GM19351 (cell line): Measurements from ENCODE around the gene MRPL2.

Source experiments
- ATAC-seq: cut with Tn5 transposase; IDR thresholded peaks from one replicate; pipeline ENCODE4 v1.9.1; 2021; ENCODE audit warnings: mild to moderate bottlenecking, moderate library complexity; ENCODE audit not compliant: unreplicated experiment

The MRPL2 gene

DNA sequence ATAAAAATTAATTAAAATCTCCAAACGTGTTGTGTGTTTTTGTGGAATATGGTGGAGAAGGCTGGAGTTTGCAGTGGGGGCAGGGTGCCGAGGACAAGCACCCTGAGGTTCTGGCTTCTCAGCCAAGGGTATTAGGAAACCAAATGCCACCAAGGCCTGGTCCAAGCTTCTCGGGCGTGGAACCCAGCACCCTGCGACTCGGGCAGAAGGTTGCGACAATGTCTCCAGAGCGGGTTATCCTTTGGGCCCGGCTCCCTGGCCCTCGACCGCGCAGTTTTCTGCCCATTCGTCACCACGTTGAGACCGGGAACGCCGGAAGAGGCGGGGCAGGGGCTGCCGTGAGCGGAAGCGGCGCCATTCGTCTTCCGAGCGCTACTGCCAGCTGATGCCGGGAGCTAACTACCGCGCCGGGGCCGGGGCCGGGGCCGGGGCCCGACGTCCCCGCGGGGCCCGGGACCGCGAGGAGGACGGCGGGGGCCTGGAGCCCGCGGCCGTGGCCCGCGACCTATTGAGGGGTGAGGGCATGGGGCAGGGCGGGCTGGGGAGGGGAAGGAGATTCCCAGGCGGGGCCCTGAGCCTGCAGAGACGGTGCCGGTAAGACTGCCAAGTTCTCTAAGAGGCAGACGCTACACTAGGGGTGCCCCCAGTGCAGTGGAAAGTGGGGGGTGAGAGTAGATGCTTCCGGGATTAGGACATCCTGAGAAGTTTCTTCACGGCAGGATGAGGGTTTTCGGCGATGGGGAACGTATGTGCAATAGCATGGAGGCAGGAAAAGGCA, 37.8 kb downstream of the MRPL2 start, which contains the start of gene RRP36:
Gene RRP36, plus strand, starts transcription at position 354 of the 778 bp plus-strand sequence. Its CDS starts 32 bp downstream, at position 386.
- peak; percentile 76 for ATAC-seq

DNA sequence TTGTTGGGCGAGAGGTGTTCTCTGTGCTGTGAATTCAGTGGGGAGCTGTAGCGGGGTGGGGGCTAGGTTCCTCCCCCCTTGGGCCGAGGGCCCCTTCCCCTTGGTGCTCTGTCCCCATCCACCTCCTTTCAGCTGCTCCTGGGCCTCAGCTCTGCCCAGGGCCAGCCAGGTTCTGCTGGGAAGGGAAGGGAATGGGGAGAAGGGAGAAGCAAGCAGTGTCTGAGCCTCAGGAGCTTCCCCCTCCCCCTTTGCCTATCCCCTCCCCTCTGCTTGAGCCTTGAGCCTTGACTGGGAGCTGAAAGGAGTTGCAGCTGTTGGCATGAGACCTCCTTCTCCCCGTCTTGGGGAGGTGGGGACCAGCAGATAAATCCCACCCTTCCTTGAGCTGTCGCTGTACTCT, 38.4 kb downstream of the MRPL2 start:
- ATAC-seq, result no peak

DNA sequence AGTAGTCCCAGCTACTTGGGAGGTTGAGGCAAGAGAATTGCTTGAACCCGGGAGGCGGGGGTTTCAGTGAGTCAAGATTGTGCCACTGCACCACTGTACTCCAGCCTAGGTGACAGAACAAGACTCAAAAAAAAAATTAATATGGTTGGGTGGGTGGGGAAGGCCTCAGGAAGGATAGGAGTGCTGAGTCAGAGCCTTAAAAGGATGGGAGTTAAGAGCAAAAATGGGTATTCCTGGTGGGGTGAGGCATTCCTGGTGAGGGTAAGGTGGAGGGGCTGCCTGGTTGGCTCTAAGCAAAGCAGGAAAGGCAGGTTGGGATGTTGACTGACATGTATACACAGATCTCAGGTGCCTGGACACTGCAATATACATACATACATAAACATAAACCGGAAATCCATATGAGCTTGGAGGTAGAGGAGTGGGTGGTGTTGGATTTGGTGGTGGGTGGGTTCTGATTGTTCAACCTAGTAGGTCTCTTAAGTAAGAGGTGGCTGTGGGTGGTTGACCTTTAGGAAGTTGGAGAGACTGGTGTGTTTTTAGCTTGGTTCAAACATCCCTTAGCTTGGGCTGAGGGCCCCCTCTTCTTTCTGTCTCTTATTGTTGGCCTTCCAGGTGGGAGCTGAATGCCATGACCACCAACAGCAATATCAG, 39.1 kb downstream of the MRPL2 start:
- no peak for ATAC-seq

DNA sequence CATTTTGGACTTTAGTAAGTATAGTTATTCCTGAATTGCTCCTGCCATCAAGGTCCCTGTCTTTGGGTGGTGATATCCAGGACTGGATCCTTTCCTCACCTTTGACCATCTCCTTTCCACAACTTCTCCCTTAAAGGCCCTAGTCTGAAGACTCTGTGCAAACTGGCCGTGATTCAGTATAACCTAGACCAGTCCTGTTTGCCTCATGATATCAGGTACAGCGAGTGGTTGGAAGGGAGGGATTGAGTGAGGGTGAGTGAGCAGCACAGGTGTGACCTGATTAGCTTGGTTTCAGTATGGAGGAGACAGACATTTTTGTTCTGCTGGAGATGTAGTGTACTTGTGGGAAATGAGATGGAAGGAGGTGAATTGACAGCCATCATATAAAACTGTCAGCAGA, 40.1 kb downstream of the MRPL2 start:
- ATAC-seq, result no peak

DNA sequence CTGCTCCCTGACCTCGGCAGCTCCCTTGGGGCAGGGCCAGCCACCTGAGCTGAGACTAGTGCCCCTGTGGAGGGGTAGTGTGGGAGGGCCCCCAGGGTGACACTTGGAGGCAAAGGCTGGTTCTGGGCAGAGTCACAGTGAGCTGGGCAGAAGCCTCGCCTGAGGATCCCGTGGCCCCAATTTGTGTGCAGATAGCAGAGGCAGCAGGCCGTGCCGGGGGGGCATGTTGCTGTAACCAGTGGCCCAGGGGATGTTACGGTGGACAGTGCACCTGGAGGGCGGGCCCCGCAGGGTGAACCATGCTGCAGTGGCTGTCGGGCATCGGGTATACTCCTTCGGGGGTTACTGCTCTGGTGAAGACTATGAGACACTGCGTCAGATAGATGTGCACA, 42.3 kb downstream of the MRPL2 start:
- ATAC-seq, result no peak

DNA sequence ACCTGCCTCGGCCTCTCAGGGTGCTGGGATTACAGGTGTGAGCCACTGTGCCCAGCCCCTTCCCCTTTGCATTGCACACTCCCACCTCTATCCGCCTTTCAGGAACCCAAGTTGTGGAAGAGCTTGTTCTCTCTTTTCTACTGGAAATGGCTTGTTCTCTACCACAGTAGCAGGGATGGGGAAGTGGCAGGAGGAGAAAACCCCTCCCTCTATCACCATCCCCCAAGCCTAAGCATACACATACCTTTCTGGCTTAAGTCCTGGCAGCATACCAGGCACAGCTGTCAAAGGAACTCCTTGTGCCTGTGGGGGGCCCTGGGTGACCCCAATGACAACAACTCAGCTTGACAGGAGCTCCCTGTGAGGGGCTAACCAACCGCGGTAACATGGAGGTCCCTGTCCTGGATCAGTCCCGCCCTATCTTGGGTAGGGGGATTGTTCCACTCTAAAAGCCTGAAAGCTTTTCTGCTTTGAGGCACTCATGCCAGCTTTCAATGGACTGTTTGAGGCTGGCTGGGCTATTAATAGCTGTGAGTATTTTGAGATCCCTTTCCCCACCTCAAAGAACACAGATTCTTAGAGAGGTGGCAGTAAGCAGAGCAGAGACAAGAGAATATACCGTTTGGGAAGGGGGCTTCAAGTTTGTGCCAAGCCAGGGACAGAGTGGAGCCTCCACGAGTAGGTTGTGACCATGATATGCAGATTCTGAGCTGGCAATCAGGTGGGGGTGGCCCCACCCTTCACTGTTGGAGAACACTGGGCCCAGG, 42.9 kb downstream of the MRPL2 start:
- ATAC-seq, result no peak

DNA sequence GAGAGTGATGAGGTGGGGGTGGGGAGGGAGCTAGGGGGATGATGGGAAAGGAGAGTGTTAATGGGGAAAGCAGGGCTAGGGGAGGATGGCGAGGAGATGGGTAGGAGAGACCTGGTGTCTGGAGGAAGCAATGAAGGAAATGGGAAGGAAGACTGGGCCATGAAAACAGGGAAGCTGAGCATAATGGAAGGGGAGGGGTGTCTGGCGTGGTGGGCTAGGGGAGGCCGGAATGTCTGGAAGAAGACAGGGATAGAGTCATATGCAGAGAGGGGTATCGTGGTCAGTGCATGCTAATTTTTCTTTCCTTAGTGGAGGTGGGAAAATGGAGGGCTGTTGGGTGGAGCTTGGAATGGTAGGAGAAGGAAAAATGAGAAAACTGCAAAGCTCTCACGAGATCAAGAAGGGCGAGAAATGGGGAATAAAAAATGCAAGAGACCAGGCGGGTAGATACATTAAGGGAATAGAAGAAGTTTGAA, 44.8 kb downstream of the MRPL2 start:
- no peak for ATAC-seq

DNA sequence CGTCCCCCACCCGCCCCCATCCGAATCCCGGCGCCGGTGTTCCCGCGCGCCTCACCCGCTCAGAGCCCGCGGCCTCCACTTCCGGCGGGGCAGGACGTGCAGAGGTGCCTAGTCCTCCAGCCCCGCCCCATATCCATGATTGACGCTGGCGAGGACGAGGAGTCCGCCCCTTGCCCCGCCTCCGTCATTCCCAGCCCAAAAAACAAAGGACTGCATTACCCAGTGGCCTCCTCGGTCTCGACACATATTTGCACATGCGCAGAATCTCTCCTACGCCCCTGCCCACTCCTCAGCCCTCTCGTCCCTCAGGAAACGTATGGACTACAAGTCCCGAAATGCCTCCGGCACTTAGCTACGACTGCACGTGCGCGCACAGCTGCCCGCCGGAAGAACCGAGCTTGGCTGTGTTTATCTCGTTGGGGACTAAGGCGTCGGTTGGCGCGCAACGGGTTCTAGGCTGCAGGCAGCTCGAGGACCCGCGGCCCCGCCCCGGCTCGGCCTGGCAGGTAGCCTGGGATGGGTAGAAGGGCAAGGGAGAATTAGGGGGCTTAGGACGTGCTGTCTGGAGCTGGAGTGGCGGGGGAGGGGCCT, 45.3 kb downstream of the MRPL2 start, which contains the start of the genes KLHDC3 and MEA1:
Gene KLHDC3, plus strand, starts transcription at position 407 of the 591 bp plus-strand sequence. CDS start 2,944 bp downstream, outside the sequence.
Gene MEA1, minus strand, starts transcription at position 104 of the 591 bp plus-strand sequence. CDS start 133 bp downstream, outside the sequence.
- peak; percentile 94 for ATAC-seq

DNA sequence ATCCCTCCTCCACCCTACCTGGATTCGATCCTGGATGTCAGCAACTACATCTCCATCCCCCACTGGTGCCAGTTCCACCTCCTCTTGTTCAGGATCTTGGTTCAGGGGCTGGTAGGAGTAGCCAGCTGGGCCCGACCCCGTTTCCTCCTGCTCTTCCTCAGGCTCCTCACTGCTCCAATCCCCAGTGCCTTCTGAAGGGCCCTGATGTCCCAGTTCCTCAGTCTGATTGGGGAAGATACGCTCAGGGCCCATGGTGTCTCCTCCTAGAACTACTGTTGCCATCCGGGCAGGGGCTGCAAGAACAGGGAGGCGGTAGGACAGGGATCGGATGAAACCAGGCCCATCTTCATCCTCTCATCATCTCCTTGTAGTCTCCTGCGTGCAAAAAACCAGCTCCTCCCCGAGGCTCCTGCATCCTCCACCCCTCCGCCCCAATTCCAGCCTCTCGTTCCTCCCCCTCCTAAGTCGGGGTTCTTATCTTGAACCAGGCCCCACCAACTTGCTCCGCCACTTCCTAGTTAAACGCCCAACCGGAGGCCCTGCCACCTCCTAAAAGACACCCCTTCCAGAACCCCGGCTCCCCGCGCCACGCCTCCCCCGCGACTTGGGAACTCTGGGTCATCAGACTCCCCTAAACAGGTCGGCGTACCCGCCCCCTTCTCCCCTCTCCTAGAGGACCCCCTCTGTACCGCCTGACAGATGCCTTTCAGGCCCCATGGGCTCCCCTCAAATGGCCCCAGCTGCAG, 46.0 kb downstream of the MRPL2 start:
- no peak for ATAC-seq

DNA sequence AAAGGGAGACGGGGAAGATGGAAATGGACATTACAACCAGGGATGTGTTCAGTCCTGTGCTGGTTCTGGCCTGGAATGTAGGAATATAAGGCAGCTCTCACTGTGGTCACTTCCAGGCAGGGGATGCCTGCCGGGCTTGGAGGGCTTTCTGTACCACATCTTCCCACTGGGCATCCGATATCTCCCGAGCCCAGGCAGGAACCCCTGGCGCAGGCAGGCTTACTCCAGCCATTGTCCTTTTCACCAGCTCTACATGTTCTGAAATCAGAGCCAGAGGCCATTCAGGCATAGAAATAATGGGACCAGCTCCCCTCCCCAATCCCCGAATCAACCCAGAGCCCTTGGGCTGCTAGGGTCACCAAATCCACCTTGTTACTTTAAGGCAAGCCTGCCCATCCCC, 46.9 kb downstream of the MRPL2 start:
- no peak for ATAC-seq

DNA sequence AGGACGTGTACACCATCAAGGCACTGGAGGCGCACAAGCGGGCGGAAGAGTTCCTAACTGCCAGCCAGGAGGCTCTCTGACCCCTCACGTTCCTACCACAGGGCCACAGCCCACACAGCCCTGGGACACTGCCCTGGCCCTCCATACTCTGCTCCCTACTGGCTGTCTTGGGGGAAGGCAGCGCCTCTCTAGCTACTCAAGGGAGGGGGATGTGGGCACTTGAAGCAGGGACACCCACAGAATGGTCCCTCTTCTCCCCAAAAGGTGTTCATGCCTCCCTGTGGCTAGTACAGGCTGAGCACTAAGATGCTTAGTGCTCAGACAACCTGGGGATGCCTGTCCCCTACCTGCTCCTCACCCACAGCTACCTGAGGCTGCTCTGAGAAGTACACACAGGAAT, 48.0 kb downstream of the MRPL2 start:
- no peak for ATAC-seq

DNA sequence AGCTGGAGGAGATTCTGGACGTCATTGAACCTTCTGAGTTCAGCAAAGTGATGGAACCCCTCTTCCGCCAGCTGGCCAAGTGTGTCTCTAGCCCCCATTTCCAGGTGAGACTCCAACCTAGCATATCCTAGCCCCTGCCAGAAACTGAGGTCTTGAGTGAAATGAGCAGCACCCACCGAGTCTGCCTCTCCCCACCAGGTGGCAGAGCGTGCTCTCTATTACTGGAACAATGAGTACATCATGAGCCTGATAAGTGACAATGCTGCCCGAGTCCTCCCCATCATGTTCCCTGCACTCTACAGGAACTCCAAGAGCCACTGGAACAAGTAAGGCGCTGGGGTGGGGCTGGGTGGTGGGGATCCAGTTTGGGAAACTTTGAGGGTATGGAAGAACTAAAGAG, 50.1 kb downstream of the MRPL2 start:
- no peak for ATAC-seq

DNA sequence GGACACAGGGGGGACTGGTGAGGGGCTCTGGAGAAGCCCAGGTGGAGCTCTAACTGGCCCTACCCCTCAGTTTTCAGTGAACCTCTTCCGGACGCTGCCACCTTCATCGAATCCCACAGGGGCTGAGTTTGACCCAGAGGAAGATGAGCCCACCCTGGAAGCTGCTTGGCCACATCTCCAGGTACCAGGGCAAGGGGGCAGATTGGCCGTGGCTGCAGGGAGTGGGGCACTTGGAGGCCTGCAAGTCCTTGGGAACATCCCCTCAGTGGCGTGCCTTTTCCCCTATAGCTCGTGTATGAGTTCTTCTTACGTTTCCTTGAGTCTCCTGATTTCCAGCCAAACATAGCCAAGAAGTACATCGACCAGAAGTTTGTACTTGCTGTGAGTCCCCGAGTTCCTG, 52.1 kb downstream of the MRPL2 start:
- ATAC-seq, result no peak

DNA sequence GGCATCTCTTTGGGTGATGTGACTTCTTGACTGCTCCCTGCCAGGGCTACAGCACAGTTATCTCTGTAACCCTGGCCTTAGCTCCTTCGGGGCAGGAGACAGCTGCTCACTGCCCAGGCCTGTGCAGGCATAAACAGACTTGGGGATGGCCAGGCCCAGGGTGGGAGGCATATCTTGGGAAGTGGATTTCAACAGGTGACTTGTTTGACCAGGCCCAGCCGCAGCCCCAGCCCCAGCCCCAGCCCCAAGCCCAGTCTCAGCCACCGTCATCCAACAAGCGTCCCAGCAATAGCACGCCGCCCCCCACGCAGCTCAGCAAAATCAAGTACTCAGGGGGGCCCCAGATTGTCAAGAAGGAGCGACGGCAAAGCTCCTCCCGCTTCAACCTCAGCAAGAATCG, 53.0 kb downstream of the MRPL2 start:
- ATAC-seq, result no peak

DNA sequence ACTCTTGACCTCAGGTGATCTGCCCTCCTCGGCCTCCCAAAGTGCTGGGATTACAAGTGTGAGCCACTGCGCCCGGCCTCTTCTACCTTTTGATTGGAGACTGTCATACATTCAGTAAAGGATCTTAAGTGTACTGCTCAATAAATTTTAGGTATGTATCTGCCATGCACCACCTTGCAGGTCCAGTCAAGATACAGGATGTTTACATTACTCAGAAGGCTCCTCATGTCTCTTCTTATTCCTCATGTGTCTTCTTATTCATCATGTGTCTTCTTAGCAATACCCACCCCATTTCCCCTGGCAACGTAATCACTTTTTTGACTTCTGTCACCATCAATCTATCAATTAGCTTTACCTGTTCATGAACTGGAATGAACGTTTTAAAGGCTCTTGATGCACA, 53.4 kb downstream of the MRPL2 start:
- no peak for ATAC-seq
